ENCODE results near the gene DLGAP5.

GRCh38 chr14:55198749-55199148, 7.4 kb upstream of the DLGAP5 start:
- TF ChIP-seq CTCF (IDR thresholded peaks at IDR 0.05; ENCODE audit: low read depth, low read length): no peak
- TF ChIP-seq MYC (IDR thresholded peaks at IDR 0.05; ENCODE audit: low read depth, low read length): no peak
- TF ChIP-seq POLR2A (IDR thresholded peaks at IDR 0.05; ENCODE audit: extremely low read depth, insufficient read length): no peak
